K562 (cell line): ENCODE measurements around the gene GTPBP1. TPM values are rescaled to one million over a fixed set of nuclear protein-coding genes. Genes with fewer than 3 reads are reported as not detected.

Experiments used
- ATAC-seq: fragments of 200-7000 bp; cut with Tn5 transposase; 3 replicates; pipeline ENCODE4 v1.9.1; 2020; ENCODE audit warnings: moderate library complexity
- BruUV-seq: library from RNA; stranded (reverse); fragments of 400-500 nt; replicated peaks from 2 replicates; lab custom pipeline; 2021; lab: Mats Ljungman, UMichigan
- CTCF ChIA-PET: fragments of 300-600 bp; formaldehyde crosslinking; extraction: SDS; loops from one replicate; lab custom pipeline; 2021; ENCODE audit warnings: low intra/inter-chr PET ratio; lab: Yijun Ruan, JAX
- POLR2A ChIA-PET: fragments of 300-600, 350-650 bp; sonication (Branson Sonifier 250); formaldehyde crosslinking; extraction: SDS; loops from one replicate; lab custom pipeline; 2021; ENCODE audit warnings: antibody characterized with exemption, inconsistent platforms; lab: Yijun Ruan, JAX
- DNase-seq, 4 experiments: peaks; one replicate each; pipeline versions ENCODE4 v3.0.0 to v3.0.0-alpha.2; 2011 to 2018; ENCODE audit warnings: low spot score in 3 of 4, mixed read lengths in 3 of 4; ENCODE audit errors: extremely low read depth in 1 of 4
- FAIRE-seq: peaks from 2 replicates; lab custom pipeline; 2011; peaks lifted over from hg19 to GRCh38; lab: Jason Lieb, UNC
- H2AFZ ChIP-seq: 2 replicates; pipeline ENCODE4 v1.6.0; 2011; ENCODE audit warnings: low read depth, low read length, control low read depth, inconsistent platforms
- H3K27ac ChIP-seq: fragments of 200-600 bp; 3 replicates; pipeline ENCODE4 v1.8.0; 2011; ENCODE audit warnings: low read depth, mild to moderate bottlenecking, control low read depth, inconsistent platforms, low read length, moderate library complexity, mixed read lengths; ENCODE audit errors: extremely low read depth
- H3K27me3 ChIP-seq, 2 experiments: fragments of 300-600 bp in 1 of 2; 2 replicates in 1 of 2; 3 replicates in 1 of 2; pipeline versions ENCODE4 v1.6.0 to v1.8.0; 2011; ENCODE audit warnings: inconsistent platforms in 2 of 2, low read length in 2 of 2, mild to moderate bottlenecking in 1 of 2, mixed read lengths in 1 of 2, moderate library complexity in 1 of 2; ENCODE audit not compliant: control insufficient read depth in 2 of 2, insufficient read depth in 2 of 2
- H3K36me3 ChIP-seq: fragments of 300-600 bp; 3 replicates; pipeline ENCODE4 v1.8.0; 2011; ENCODE audit warnings: mild to moderate bottlenecking, low read length, inconsistent platforms; ENCODE audit not compliant: control insufficient read depth, insufficient read depth
- H3K4me1 ChIP-seq, 2 experiments: fragments of 200-600 bp in 1 of 2; replicated peaks in 1 of 2; 2 replicates in 1 of 2; 3 replicates in 1 of 2; pipeline versions ENCODE4 v1.5.1 to v1.8.0; 2011; ENCODE audit warnings: inconsistent platforms in 2 of 2, low read length in 2 of 2, mild to moderate bottlenecking in 1 of 2, mixed read lengths in 1 of 2, moderate library complexity in 1 of 2; ENCODE audit not compliant: control insufficient read depth in 2 of 2, insufficient read depth in 2 of 2
- H3K4me2 ChIP-seq: 2 replicates; pipeline ENCODE4 v1.6.1; 2011; ENCODE audit warnings: low read length, control low read depth, inconsistent platforms, mixed read lengths; ENCODE audit not compliant: insufficient read depth
- H3K4me3 ChIP-seq: fragments of 200-600 bp; sonication (generic), shearing (Covaris generic); 2 replicates; pipeline ENCODE4 v1.5.1; 2016; ENCODE audit warnings: control low read depth, inconsistent platforms
- H3K79me2 ChIP-seq: fragments of 200-600 bp; 3 replicates; pipeline ENCODE4 v1.8.0; 2011; ENCODE audit warnings: low read length, inconsistent platforms; ENCODE audit not compliant: control insufficient read depth, insufficient read depth
- H3K9ac ChIP-seq, 2 experiments: 2 replicates each; pipeline versions ENCODE4 v1.6.0 to v1.6.1; 2011; ENCODE audit warnings: low read depth in 2 of 2, low read length in 2 of 2, control low read depth in 1 of 2, inconsistent platforms in 1 of 2, mild to moderate bottlenecking in 1 of 2, mixed read lengths in 1 of 2; ENCODE audit not compliant: insufficient read depth in 1 of 2
- H3K9me1 ChIP-seq: one replicate; pipeline ENCODE4 v1.6.0; 2011; ENCODE audit warnings: inconsistent platforms, mild to moderate bottlenecking, low read length, moderate library complexity; ENCODE audit not compliant: control insufficient read depth, insufficient read depth
- H3K9me3 ChIP-seq: replicated peaks from 2 replicates; pipeline ENCODE4 v1.5.1; 2011; ENCODE audit warnings: low read depth, low read length, inconsistent platforms; ENCODE audit not compliant: control insufficient read depth, insufficient read depth
- H4K20me1 ChIP-seq: replicated peaks from 2 replicates; pipeline ENCODE4 v1.6.1; 2011; ENCODE audit warnings: low read length, inconsistent platforms, mixed read lengths; ENCODE audit not compliant: control insufficient read depth, insufficient read depth
- CBX3 ChIP-seq, 2 experiments: IDR thresholded peaks; 1 replicate in 1 of 2; 2 replicates in 1 of 2; pipeline ENCODE4 v1.6.1; 2012; ENCODE audit warnings: inconsistent platforms in 2 of 2, low read length in 2 of 2, borderline replicate concordance in 1 of 2, control low read depth in 1 of 2
- NCOA1 ChIP-seq: fragments of 450-650 bp; IDR thresholded peaks from 2 replicates; pipeline ENCODE4 v1.6.1; 2016; ENCODE audit warnings: low read depth
- NELFE ChIP-seq: IDR thresholded peaks from 2 replicates; pipeline ENCODE4 v1.6.1; 2011; ENCODE audit warnings: mild to moderate bottlenecking; ENCODE audit not compliant: insufficient read depth, insufficient read length
- SAP30 ChIP-seq: fragments of 200-600 bp; sonication (generic); IDR thresholded peaks from 2 replicates; pipeline ENCODE4 v1.6.1; 2012; ENCODE audit warnings: borderline replicate concordance, low read depth, mild to moderate bottlenecking, moderate library complexity, low read length, control low read depth, inconsistent platforms; ENCODE audit not compliant: insufficient read depth, poor library complexity, severe bottlenecking
- ZBTB8A ChIP-seq: fragments of 450-650 bp; IDR thresholded peaks from 2 replicates; pipeline ENCODE4 v1.6.1; 2018; ENCODE audit warnings: mild to moderate bottlenecking, moderate library complexity; ENCODE audit not compliant: partially characterized antibody
- WGBS: fragments of 100-300 bp; shearing (Covaris generic); methylation state at CpG from one replicate; pipeline ENCODE4 v1.1.6; 2016; ENCODE audit warnings: low coverage, mixed read lengths; ENCODE audit not compliant: insufficient coverage; ENCODE audit errors: missing lambda C conversion rate; 5-methylcytosine and 5-hydroxymethylcytosine counted together
- in situ Hi-C: fragments of 300-500 bp; cut with MboI; formaldehyde crosslinking; loops from 4 replicates; pipeline ENCODE4 v1.15.0; 2018; ENCODE audit warnings: inconsistent platforms, mixed read lengths
- intact Hi-C: fragments of 100-400 bp; cut with micrococcal nuclease; formaldehyde crosslinking; loops from 2 replicates; pipeline ENCODE4 v1.14.2; 2022
- polyA plus RNA-seq, 8 experiments: library from polyadenylated mRNA; depleted of rRNA in 4 of 8; stranded (reverse) in 5 of 8; unstranded in 3 of 8; fragments of >200 nt; fragmentation: Nextera tagmentation in 2 of 8; fragmentation: Illumina TruSeq in 1 of 8; extraction: Ambion mirVana in 2 of 8; extraction: Trizol in 1 of 8; gene quantifications; 2 replicates each; pipeline versions ENCODE4 v1.2.1 to v1.2.3, GENCODE V29; 2011 to 2014; ENCODE audit warnings: inconsistent platforms in 1 of 8, missing spikeins in 1 of 8
- total RNA-seq, 7 experiments: library from RNA; depleted of rRNA in 6 of 7; stranded (reverse); fragments of >200 nt in 6 of 7; fragmentation: Illumina TruSeq in 2 of 7; extraction: Trizol in 2 of 7; gene quantifications; 2 replicates each; pipeline versions ENCODE4 v1.2.1 to v1.2.3, GENCODE V29; 2011 to 2021; ENCODE audit warnings: low replicate concordance in 1 of 7

The GTPBP1 gene
- total and polyA plus RNA-seq, 9 of the 15 experiments (the other 6 are each of a cell fraction or from before 2014, with no cell fraction given): 0.83 to 53.2 (median 23.3) TPM

DNA sequence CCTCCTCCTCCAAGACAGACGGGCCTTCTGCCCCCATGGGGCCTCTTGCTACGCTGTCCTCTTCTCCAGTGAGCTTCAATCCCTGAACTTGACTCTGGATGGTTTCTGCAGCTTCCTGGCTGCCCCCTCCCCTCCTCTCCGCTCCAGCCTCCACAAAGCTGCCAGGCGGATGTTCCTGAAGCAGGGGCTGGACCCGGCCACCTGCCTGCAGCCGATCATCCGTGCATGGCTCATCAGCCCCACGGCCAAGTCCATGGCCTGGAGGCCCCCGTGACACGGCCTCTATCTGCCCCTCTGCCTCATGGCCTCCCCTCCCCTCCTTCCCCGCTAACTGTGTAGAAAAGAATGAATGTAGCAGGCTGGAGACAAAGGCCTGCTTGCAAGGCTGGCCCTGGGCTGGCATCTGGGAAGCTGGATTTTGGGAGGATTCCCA lies 56.8 kb downstream of the GTPBP1 start:
- Histone ChIP-seq H2AFZ (no peak overlapping the region), H3K4me3 (no peak overlapping the region), H3K9me1 (no peaks in the 10 kb centered on the region), H3K27me3 (no peaks in the 10 kb centered on the region), H3K79me2 (no peaks in the 10 kb centered on the region), H3K27ac (no peak overlapping the region), H3K36me3 (no peaks in the 10 kb centered on the region), H3K9ac (no peak overlapping the region), H3K4me2 (no peak overlapping the region)
- CTCF ChIA-PET: no interaction called here
- 85% methylated on average over 4 of the region's 11 CpGs for WGBS
- in situ Hi-C loops: loop anchor here (10.0 kb wide), 1 partner anchor 242 kb away; no protein-coding TSS in a partner anchor
- no peak for ATAC-seq
- no TSS peak for BruUV-seq
- FAIRE-seq: no peak
- no peak for TF ChIP-seq NCOA1
- no peak for TF ChIP-seq ZBTB8A
- no peak for TF ChIP-seq SAP30
- no peak for TF ChIP-seq CBX3 (IDR thresholded peaks at IDR 0.05; ENCODE audit: borderline replicate concordance in 1 of 2, low read length in 2 of 2)
- TF ChIP-seq NELFE: no peak
- TF ChIP-seq, all 486 proteins: peak for 0
- POLR2A ChIA-PET: interaction anchor here (1.0 kb wide), 1 partner anchor 14 kb away, joined by 3 read pairs; no protein-coding TSS in a partner anchor
- no peak for DNase-seq
- intact Hi-C loops: loop anchor here (10.0 kb wide), 1 partner anchor 242 kb away; no protein-coding TSS in a partner anchor
- Histone ChIP-seq H3K4me1 (peaks cover 0 to 26% of the 10 kb centered on the region in 2 experiments; a peak in 3 of 5 replicates), H4K20me1 (no peaks in the 10 kb centered on the region), H3K9me3 (no peaks in the 10 kb centered on the region)
